ENCODE data around the gene KPNA4.
A peak's percentile ranks its signal among the peaks of the same experiment; 100 is the strongest.
"Not testable (repeated sequence)": the region's sequence is repeated elsewhere in the genome, so short reads cannot be mapped to it uniquely, and the experiment has no call there.

The KPNA4 gene

GRCh38 chr3:160455846-160456245 lies 109.5 kb downstream of the KPNA4 start:
- Histone ChIP-seq H3K4me1 (ENCODE audit: control insufficient read depth, insufficient read depth, low read length, poor library complexity, severe bottlenecking) (peaks cover 9% of the 10 kb centered on the region), H3K36me3 (ENCODE audit: control insufficient read depth, insufficient read depth, low read length) (no peaks in the 10 kb centered on the region), H3K27ac (ENCODE audit: low read depth, low read length, severe bottlenecking) (no peak overlapping the region), H3K9me3 (ENCODE audit: control insufficient read depth, low read length) (no peaks in the 10 kb centered on the region), H3K4me3 (ENCODE audit: extremely low read depth, insufficient read depth, low read length, poor library complexity, severe bottlenecking) (no peak overlapping the region)
- WGBS, 2 experiments (ENCODE audit: insufficient coverage in 2 of 2): 83 to 96% methylated on average over 3 of the region's 3 CpGs

- WGBS, 2 experiments (ENCODE audit: insufficient coverage in 2 of 2): 100% methylated on average over 1 of the region's 1 CpG; no CpG with 5 or more reads in 1 of the 2 experiments
- no peak overlapping the region for H3K27ac ChIP-seq (ENCODE audit: low read depth, low read length, severe bottlenecking)
- H3K36me3 ChIP-seq (ENCODE audit: control insufficient read depth, insufficient read depth, low read length): no peaks in the 10 kb centered on the region
- no peak overlapping the region for H3K4me3 ChIP-seq (ENCODE audit: extremely low read depth, insufficient read depth, low read length, poor library complexity, severe bottlenecking)
- peaks cover 9% of the 10 kb centered on the region for H3K4me1 ChIP-seq (ENCODE audit: control insufficient read depth, insufficient read depth, low read length, poor library complexity, severe bottlenecking)
- H3K9me3 ChIP-seq (ENCODE audit: control insufficient read depth, low read length): no peaks in the 10 kb centered on the region
These were observed 110.4 kb downstream of the KPNA4 start for GRCh38 chr3:160454995-160455394.

GRCh38 chr3:160452251-160452650 lies 113.1 kb downstream of the KPNA4 start:
- not testable (repeated sequence) for H3K9me3 ChIP-seq (ENCODE audit: control insufficient read depth, low read length)
- 92 to 94% methylated on average over 12 to 13 of the region's 19 CpGs for WGBS, 2 experiments (ENCODE audit: insufficient coverage in 2 of 2)

GRCh38 chr3:160451602-160452001 lies 113.8 kb downstream of the KPNA4 start:
- Histone ChIP-seq H3K4me1 (ENCODE audit: control insufficient read depth, insufficient read depth, low read length, poor library complexity, severe bottlenecking) (peaks cover 9% of the 10 kb centered on the region), H3K4me3 (ENCODE audit: extremely low read depth, insufficient read depth, low read length, poor library complexity, severe bottlenecking) (no peak overlapping the region), H3K27ac (ENCODE audit: low read depth, low read length, severe bottlenecking) (no peak overlapping the region), H3K36me3 (ENCODE audit: control insufficient read depth, insufficient read depth, low read length) (peaks cover 3% of the 10 kb centered on the region), H3K9me3 (ENCODE audit: control insufficient read depth, low read length) (peaks cover 2% of the 10 kb centered on the region)
- 90 to 100% methylated on average over 3 of the region's 4 CpGs for WGBS, 2 experiments (ENCODE audit: insufficient coverage in 2 of 2)

More at GRCh38 chr3:160452251-160452650, 113.1 kb downstream of the KPNA4 start:
- not testable (repeated sequence) for H3K4me1 ChIP-seq (ENCODE audit: control insufficient read depth, insufficient read depth, low read length, poor library complexity, severe bottlenecking); H3K4me3 ChIP-seq (ENCODE audit: extremely low read depth, insufficient read depth, low read length, poor library complexity, severe bottlenecking); H3K36me3 ChIP-seq (ENCODE audit: control insufficient read depth, insufficient read depth, low read length); H3K27ac ChIP-seq (ENCODE audit: low read depth, low read length, severe bottlenecking)

GRCh38 chr3:160450846-160451245 lies 114.5 kb downstream of the KPNA4 start:
- peaks cover 9% of the 10 kb centered on the region for H3K36me3 ChIP-seq (ENCODE audit: control insufficient read depth, insufficient read depth, low read length)
- H3K4me3 ChIP-seq (ENCODE audit: extremely low read depth, insufficient read depth, low read length, poor library complexity, severe bottlenecking): peak overlapping the region; percentile 84
- H3K9me3 ChIP-seq (ENCODE audit: control insufficient read depth, low read length): peaks cover 3% of the 10 kb centered on the region
- peak overlapping the region; percentile 94 for H3K27ac ChIP-seq (ENCODE audit: low read depth, low read length, severe bottlenecking)
- 80% methylated on average over 1 of the region's 3 CpGs; no CpG with 5 or more reads in 1 of the 2 experiments for WGBS, 2 experiments (ENCODE audit: insufficient coverage in 2 of 2)
- H3K4me1 ChIP-seq (ENCODE audit: control insufficient read depth, insufficient read depth, low read length, poor library complexity, severe bottlenecking): peaks cover 9% of the 10 kb centered on the region

GRCh38 chr3:160449636-160450598 lies 115.5 kb downstream of the KPNA4 start, which contains the start of gene TRIM59:
Gene TRIM59, minus strand, starts transcription at chr3:160449786. Its CDS starts 10,603 bp downstream, at chr3:160439183.
- peak within 1 kb of the TSS; percentile 84 for H3K4me3 ChIP-seq (ENCODE audit: extremely low read depth, insufficient read depth, low read length, poor library complexity, severe bottlenecking)
- WGBS, 2 experiments (ENCODE audit: insufficient coverage in 2 of 2): 0 to 2% methylated on average over 67 to 68 of the region's 71 CpGs
- H3K4me1 ChIP-seq (ENCODE audit: control insufficient read depth, insufficient read depth, low read length, poor library complexity, severe bottlenecking): peaks cover 9% of the 10 kb centered on the region
- H3K27ac ChIP-seq (ENCODE audit: low read depth, low read length, severe bottlenecking): peak within 1 kb of the TSS; percentile 94
- H3K36me3 ChIP-seq (ENCODE audit: control insufficient read depth, insufficient read depth, low read length): peaks cover 19% of the 10 kb centered on the region
- peaks cover 3% of the 10 kb centered on the region for H3K9me3 ChIP-seq (ENCODE audit: control insufficient read depth, low read length)

- WGBS, 2 experiments (ENCODE audit: insufficient coverage in 2 of 2): 0 to 3% methylated on average over 6 to 14 of the region's 26 CpGs
- Histone ChIP-seq H3K4me3 (ENCODE audit: extremely low read depth, insufficient read depth, low read length, poor library complexity, severe bottlenecking) (peak overlapping the region; percentile 84), H3K9me3 (ENCODE audit: control insufficient read depth, low read length) (peaks cover 8% of the 10 kb centered on the region), H3K4me1 (ENCODE audit: control insufficient read depth, insufficient read depth, low read length, poor library complexity, severe bottlenecking) (peaks cover 9% of the 10 kb centered on the region), H3K36me3 (ENCODE audit: control insufficient read depth, insufficient read depth, low read length) (peaks cover 28% of the 10 kb centered on the region), H3K27ac (ENCODE audit: low read depth, low read length, severe bottlenecking) (peak overlapping the region; percentile 94)
These were observed 116.3 kb downstream of the KPNA4 start for GRCh38 chr3:160448845-160449635.

- Histone ChIP-seq H3K27ac (ENCODE audit: low read depth, low read length, severe bottlenecking) (no peak overlapping the region), H3K4me3 (ENCODE audit: extremely low read depth, insufficient read depth, low read length, poor library complexity, severe bottlenecking) (peak overlapping the region; percentile 84), H3K36me3 (ENCODE audit: control insufficient read depth, insufficient read depth, low read length) (peaks cover 41% of the 10 kb centered on the region), H3K4me1 (ENCODE audit: control insufficient read depth, insufficient read depth, low read length, poor library complexity, severe bottlenecking) (peaks cover 9% of the 10 kb centered on the region), H3K9me3 (ENCODE audit: control insufficient read depth, low read length) (peaks cover 8% of the 10 kb centered on the region)
- no CpG with 5 or more reads among the region's 3 CpGs for WGBS, 2 experiments (ENCODE audit: insufficient coverage in 2 of 2)
These were observed 117.8 kb downstream of the KPNA4 start for GRCh38 chr3:160447544-160447943.

- H3K36me3 ChIP-seq (ENCODE audit: control insufficient read depth, insufficient read depth, low read length): peaks cover 46% of the 10 kb centered on the region
- H3K9me3 ChIP-seq (ENCODE audit: control insufficient read depth, low read length): peaks cover 8% of the 10 kb centered on the region
- no peak overlapping the region for H3K4me3 ChIP-seq (ENCODE audit: extremely low read depth, insufficient read depth, low read length, poor library complexity, severe bottlenecking)
- H3K4me1 ChIP-seq (ENCODE audit: control insufficient read depth, insufficient read depth, low read length, poor library complexity, severe bottlenecking): peaks cover 7% of the 10 kb centered on the region
- no peak overlapping the region for H3K27ac ChIP-seq (ENCODE audit: low read depth, low read length, severe bottlenecking)
- 98 to 100% methylated on average over 5 to 10 of the region's 13 CpGs for WGBS, 2 experiments (ENCODE audit: insufficient coverage in 2 of 2)
These were observed 118.8 kb downstream of the KPNA4 start for GRCh38 chr3:160446522-160447056.

- Histone ChIP-seq H3K27ac (ENCODE audit: low read depth, low read length, severe bottlenecking) (no peak overlapping the region), H3K4me1 (ENCODE audit: control insufficient read depth, insufficient read depth, low read length, poor library complexity, severe bottlenecking) (peaks cover under 1% of the 10 kb centered on the region), H3K36me3 (ENCODE audit: control insufficient read depth, insufficient read depth, low read length) (peaks cover 53% of the 10 kb centered on the region), H3K9me3 (ENCODE audit: control insufficient read depth, low read length) (peaks cover 8% of the 10 kb centered on the region), H3K4me3 (ENCODE audit: extremely low read depth, insufficient read depth, low read length, poor library complexity, severe bottlenecking) (no peak overlapping the region)
- 80% methylated on average over 1 of the region's 1 CpG; no CpG with 5 or more reads in 1 of the 2 experiments for WGBS, 2 experiments (ENCODE audit: insufficient coverage in 2 of 2)
These were observed 119.5 kb downstream of the KPNA4 start for GRCh38 chr3:160445854-160446253.
